Upper lobe of right lung (tissue), 1 donor: ENCODE measurements around the gene WDR35. TPM values are rescaled to one million over a fixed set of nuclear protein-coding genes. Genes with fewer than 3 reads are reported as not detected.

ENCODE experiments used
- ATAC-seq: fragments of 200-7000 bp; cut with Tn5 transposase; one replicate; pipeline ENCODE4 v1.9.1; 2020; ENCODE audit warnings: mild to moderate bottlenecking, moderate library complexity
- DNase-seq: peaks from one replicate; pipeline ENCODE4 v3.0.0-alpha.2; 2020
- H3K27ac ChIP-seq: fragments of 200-600 bp; one replicate; pipeline ENCODE4 v1.8.0; 2022
- H3K27me3 ChIP-seq: fragments of 200-600 bp; one replicate; pipeline ENCODE4 v1.8.0; 2022; ENCODE audit warnings: mild to moderate bottlenecking
- H3K36me3 ChIP-seq: fragments of 200-600 bp; one replicate; pipeline ENCODE4 v1.8.0; 2022
- H3K4me1 ChIP-seq: fragments of 200-600 bp; one replicate; pipeline ENCODE4 v1.8.0; 2022
- H3K4me3 ChIP-seq: fragments of 200-600 bp; one replicate; pipeline ENCODE4 v1.8.0; 2022; ENCODE audit warnings: mild to moderate bottlenecking
- H3K9me3 ChIP-seq: fragments of 200-600 bp; one replicate; pipeline ENCODE4 v1.8.0; 2022
- CTCF ChIP-seq: fragments of 200-600 bp; IDR thresholded peaks from one replicate; pipeline ENCODE4 v1.8.0; 2022; ENCODE audit warnings: antibody characterized with exemption
- intact Hi-C: fragments of 100-400 bp; cut with DNase I; formaldehyde crosslinking; loops from one replicate; pipeline ENCODE4 v1.11.0; 2022
- total RNA-seq: library from RNA; stranded (reverse); fragmentation: NEBNext Ultra II Directional; extraction: Animal tissue kit (Norgen Biotek cat#: 25700); gene quantifications from one replicate; pipeline ENCODE4 v1.2.1, GENCODE V29; 2021
- donor health status: DM: no; HTN: yes; CAD: no; lungs with severe emphysema.

Gene WDR35
- total RNA-seq, 1 donor from 2014 or later: 7.3 TPM

- ATAC-seq (peak; percentile 80), DNase-seq (no peak)
- TF ChIP-seq CTCF: no peak
- Histone ChIP-seq H3K27ac (no peak overlapping the region), H3K4me3 (no peak overlapping the region), H3K36me3 (peaks cover 98% of the 10 kb centered on the region), H3K9me3 (no peaks in the 10 kb centered on the region), H3K4me1 (no peaks in the 10 kb centered on the region), H3K27me3 (no peaks in the 10 kb centered on the region)
- intact Hi-C loops: no loop called here
These were observed 43.4 kb upstream of the WDR35 start for GRCh38 chr2:20033322-20033721.

GRCh38 chr2:20030224-20030623 lies 40.3 kb upstream of the WDR35 start:
- Histone ChIP-seq H3K4me1 (peaks cover 6% of the 10 kb centered on the region), H3K36me3 (peaks cover 74% of the 10 kb centered on the region), H3K27me3 (no peaks in the 10 kb centered on the region), H3K9me3 (no peaks in the 10 kb centered on the region), H3K27ac (no peak overlapping the region), H3K4me3 (no peak overlapping the region)
- intact Hi-C loops: no loop called here
- DNase-seq (no peak), ATAC-seq (no peak)
- no peak for TF ChIP-seq CTCF

DNA sequence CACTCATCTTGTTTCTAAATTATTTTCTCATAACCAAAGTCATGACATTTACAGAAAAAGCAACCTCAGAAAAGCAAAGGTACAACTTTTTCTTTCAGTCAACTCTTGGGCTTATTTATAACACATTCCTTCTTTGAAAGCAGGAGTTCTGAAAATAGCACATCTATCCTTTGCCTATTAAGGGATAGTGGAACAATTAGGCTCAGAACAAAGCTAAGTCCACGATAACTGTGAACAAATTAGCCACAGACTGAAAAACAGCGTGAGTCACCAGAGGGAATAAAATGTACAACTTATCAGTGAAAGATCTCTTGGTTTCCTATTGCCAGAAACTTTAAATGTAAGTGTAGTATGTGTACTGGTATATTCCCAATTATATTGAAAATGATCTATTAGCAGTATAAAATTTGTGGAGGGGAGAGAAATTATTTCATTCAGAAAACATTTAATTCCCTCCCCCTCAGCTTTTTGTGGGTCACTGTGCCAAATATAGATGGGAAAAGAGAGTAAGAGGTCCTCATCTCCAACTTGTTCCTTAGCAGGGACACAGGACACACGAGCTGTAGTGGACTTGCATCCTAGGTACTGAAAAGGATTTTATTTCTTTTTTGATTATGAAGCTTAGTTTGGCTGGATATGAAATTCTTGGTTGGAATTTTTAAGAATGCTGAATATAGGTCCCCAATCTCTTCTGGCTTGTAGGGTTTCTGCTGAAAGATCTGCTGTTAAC lies 38.0 kb upstream of the WDR35 start:
- intact Hi-C loops: no loop called here
- no peak for TF ChIP-seq CTCF
- Histone ChIP-seq H3K27me3 (no peaks in the 10 kb centered on the region), H3K4me1 (peaks cover 6% of the 10 kb centered on the region), H3K4me3 (no peak overlapping the region), H3K9me3 (no peaks in the 10 kb centered on the region), H3K27ac (no peak overlapping the region), H3K36me3 (peaks cover 50% of the 10 kb centered on the region)
- no peak for DNase-seq
- ATAC-seq: no peak

- Histone ChIP-seq H3K27ac (no peak overlapping the region), H3K9me3 (no peaks in the 10 kb centered on the region), H3K4me1 (peaks cover 6% of the 10 kb centered on the region), H3K4me3 (no peak overlapping the region), H3K36me3 (peaks cover 44% of the 10 kb centered on the region), H3K27me3 (no peaks in the 10 kb centered on the region)
- intact Hi-C loops: no loop called here
- no peak for DNase-seq
- no peak for TF ChIP-seq CTCF
- peak; percentile 79 for ATAC-seq
These were observed 37.4 kb upstream of the WDR35 start for GRCh38 chr2:20027260-20027677.

- Histone ChIP-seq H3K36me3 (peaks cover 24% of the 10 kb centered on the region), H3K9me3 (no peaks in the 10 kb centered on the region), H3K27ac (no peak overlapping the region), H3K4me1 (peaks cover 6% of the 10 kb centered on the region), H3K27me3 (no peaks in the 10 kb centered on the region), H3K4me3 (no peak overlapping the region)
- DNase-seq (no peak), ATAC-seq (no peak)
- intact Hi-C loops: no loop called here
- no peak for TF ChIP-seq CTCF
These were observed 35.3 kb upstream of the WDR35 start for GRCh38 chr2:20025065-20025786.
